Tibial artery (tissue), 4 donors: Measurements from ENCODE around the gene MAP2K5.

Source experiments
- DNase-seq, 2 donors: peaks; one replicate each; pipeline ENCODE4 v3.0.0-alpha.2; 2019
- H3K27ac ChIP-seq, 2 donors: fragments of 200-600 bp; sonication (generic) in 1 of 2; 1 replicate in 1 of 2; 2 replicates in 1 of 2; pipeline ENCODE4 v1.5.1; 2018 to 2019; ENCODE audit warnings: mild to moderate bottlenecking in 1 of 2
- H3K27me3 ChIP-seq, 2 donors: fragments of 200-600 bp; sonication (generic) in 1 of 2; one replicate each; pipeline versions ENCODE4 v1.5.1 to v1.6.0; 2016 to 2019
- H3K36me3 ChIP-seq, 3 donors: fragments of 200-600 bp; sonication (generic) in 2 of 3; one replicate each; pipeline ENCODE4 v1.5.1; 2016 to 2019; ENCODE audit warnings: mild to moderate bottlenecking in 2 of 3
- H3K4me1 ChIP-seq, 4 donors: fragments of 200-600 bp; sonication (generic) in 2 of 4; 1 replicate in 3 of 4; 2 replicates in 1 of 4; pipeline ENCODE4 v1.5.1; 2016 to 2019
- H3K4me3 ChIP-seq, 2 donors: fragments of 200-600 bp; sonication (generic) in 1 of 2; 1 replicate in 1 of 2; 2 replicates in 1 of 2; pipeline ENCODE4 v1.5.1; 2018 to 2019; ENCODE audit warnings: mild to moderate bottlenecking in 2 of 2
- H3K9me3 ChIP-seq, 3 donors: fragments of 200-600 bp; sonication (generic) in 1 of 3; one replicate each; pipeline ENCODE4 v1.5.1; 2016 to 2019
- intact Hi-C: fragments of 100-400 bp; cut with DNase I; formaldehyde crosslinking; loops from one replicate; pipeline ENCODE4 v1.15.0; 2023; ENCODE audit warnings: low total_unique reads
- TF ChIP-seq, protein P1 (sequence below), 2 experiments: fragments of 200-600 bp in 1 of 2; fragments of 450-650 bp in 1 of 2; IDR thresholded peaks; one replicate each; pipeline ENCODE4 v1.5.1; 2017 to 2019; ENCODE audit warnings: antibody characterized with exemption in 2 of 2, mild to moderate bottlenecking in 1 of 2, moderate library complexity in 1 of 2

The MAP2K5 gene

GRCh38 chr15:67815036-67815592 is 272.6 kb downstream of the MAP2K5 start:
- Histone ChIP-seq H3K27me3 (peaks cover 0 to 38% of the 10 kb centered on the region in 2 donors), H3K36me3 (peaks cover 5 to 11% (median 6%) of the 10 kb centered on the region in 3 donors), H3K27ac (no peak overlapping the region), H3K4me1 (peaks cover 0 to 6% (median 2%) of the 10 kb centered on the region in 4 donors), H3K4me3 (no peak overlapping the region), H3K9me3 (peaks cover 0 to 18% (median 10%) of the 10 kb centered on the region in 3 donors)
- intact Hi-C loops, result no loop called here
- TF ChIP-seq, protein P1, sequence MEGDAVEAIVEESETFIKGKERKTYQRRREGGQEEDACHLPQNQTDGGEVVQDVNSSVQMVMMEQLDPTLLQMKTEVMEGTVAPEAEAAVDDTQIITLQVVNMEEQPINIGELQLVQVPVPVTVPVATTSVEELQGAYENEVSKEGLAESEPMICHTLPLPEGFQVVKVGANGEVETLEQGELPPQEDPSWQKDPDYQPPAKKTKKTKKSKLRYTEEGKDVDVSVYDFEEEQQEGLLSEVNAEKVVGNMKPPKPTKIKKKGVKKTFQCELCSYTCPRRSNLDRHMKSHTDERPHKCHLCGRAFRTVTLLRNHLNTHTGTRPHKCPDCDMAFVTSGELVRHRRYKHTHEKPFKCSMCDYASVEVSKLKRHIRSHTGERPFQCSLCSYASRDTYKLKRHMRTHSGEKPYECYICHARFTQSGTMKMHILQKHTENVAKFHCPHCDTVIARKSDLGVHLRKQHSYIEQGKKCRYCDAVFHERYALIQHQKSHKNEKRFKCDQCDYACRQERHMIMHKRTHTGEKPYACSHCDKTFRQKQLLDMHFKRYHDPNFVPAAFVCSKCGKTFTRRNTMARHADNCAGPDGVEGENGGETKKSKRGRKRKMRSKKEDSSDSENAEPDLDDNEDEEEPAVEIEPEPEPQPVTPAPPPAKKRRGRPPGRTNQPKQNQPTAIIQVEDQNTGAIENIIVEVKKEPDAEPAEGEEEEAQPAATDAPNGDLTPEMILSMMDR (IDR thresholded peaks at IDR 0.05), result no peak
- peak in 1 of 2 donors; percentile 20 for DNase-seq

GRCh38 chr15:67816668-67817067 is 274.2 kb downstream of the MAP2K5 start:
- intact Hi-C loops, result no loop called here
- H3K27ac ChIP-seq, result no peak overlapping the region
- peaks cover 0 to 18% (median 10%) of the 10 kb centered on the region in 3 donors for H3K9me3 ChIP-seq
- peaks cover 0 to 18% (median 8%) of the 10 kb centered on the region in 4 donors for H3K4me1 ChIP-seq
- H3K27me3 ChIP-seq, result peaks cover 0 to 53% of the 10 kb centered on the region in 2 donors
- H3K36me3 ChIP-seq, result peaks cover 5 to 11% (median 6%) of the 10 kb centered on the region in 3 donors
- no peak overlapping the region for H3K4me3 ChIP-seq
- TF ChIP-seq, protein P1 (IDR thresholded peaks at IDR 0.05), result no peak
- no peak for DNase-seq

- Histone ChIP-seq H3K9me3 (peaks cover 0 to 18% (median 10%) of the 10 kb centered on the region in 3 donors), H3K27ac (no peak overlapping the region), H3K27me3 (peaks cover 0 to 71% of the 10 kb centered on the region in 2 donors), H3K4me1 (peaks cover 0 to 30% (median 17%) of the 10 kb centered on the region in 4 donors), H3K4me3 (no peak overlapping the region), H3K36me3 (peaks cover 5 to 11% (median 6%) of the 10 kb centered on the region in 3 donors)
- TF ChIP-seq, protein P1 (IDR thresholded peaks at IDR 0.05), result no peak
- intact Hi-C loops, result no loop called here
- DNase-seq, result peak in 1 of 2 donors; percentile 32
Measured at GRCh38 chr15:67818464-67818863, 276.0 kb downstream of the MAP2K5 start.

- peaks cover 0 to 17% (median 10%) of the 10 kb centered on the region in 3 donors for H3K9me3 ChIP-seq
- intact Hi-C loops, result no loop called here
- peaks cover 0 to 40% (median 21%) of the 10 kb centered on the region in 4 donors for H3K4me1 ChIP-seq
- peaks cover 5 to 11% (median 6%) of the 10 kb centered on the region in 3 donors for H3K36me3 ChIP-seq
- DNase-seq, result no peak
- H3K27me3 ChIP-seq, result peaks cover 0 to 83% of the 10 kb centered on the region in 2 donors
- no peak overlapping the region for H3K27ac ChIP-seq
- H3K4me3 ChIP-seq, result no peak overlapping the region
- TF ChIP-seq, protein P1 (IDR thresholded peaks at IDR 0.05), result no peak
Measured at GRCh38 chr15:67819636-67820035, 277.1 kb downstream of the MAP2K5 start.

DNA sequence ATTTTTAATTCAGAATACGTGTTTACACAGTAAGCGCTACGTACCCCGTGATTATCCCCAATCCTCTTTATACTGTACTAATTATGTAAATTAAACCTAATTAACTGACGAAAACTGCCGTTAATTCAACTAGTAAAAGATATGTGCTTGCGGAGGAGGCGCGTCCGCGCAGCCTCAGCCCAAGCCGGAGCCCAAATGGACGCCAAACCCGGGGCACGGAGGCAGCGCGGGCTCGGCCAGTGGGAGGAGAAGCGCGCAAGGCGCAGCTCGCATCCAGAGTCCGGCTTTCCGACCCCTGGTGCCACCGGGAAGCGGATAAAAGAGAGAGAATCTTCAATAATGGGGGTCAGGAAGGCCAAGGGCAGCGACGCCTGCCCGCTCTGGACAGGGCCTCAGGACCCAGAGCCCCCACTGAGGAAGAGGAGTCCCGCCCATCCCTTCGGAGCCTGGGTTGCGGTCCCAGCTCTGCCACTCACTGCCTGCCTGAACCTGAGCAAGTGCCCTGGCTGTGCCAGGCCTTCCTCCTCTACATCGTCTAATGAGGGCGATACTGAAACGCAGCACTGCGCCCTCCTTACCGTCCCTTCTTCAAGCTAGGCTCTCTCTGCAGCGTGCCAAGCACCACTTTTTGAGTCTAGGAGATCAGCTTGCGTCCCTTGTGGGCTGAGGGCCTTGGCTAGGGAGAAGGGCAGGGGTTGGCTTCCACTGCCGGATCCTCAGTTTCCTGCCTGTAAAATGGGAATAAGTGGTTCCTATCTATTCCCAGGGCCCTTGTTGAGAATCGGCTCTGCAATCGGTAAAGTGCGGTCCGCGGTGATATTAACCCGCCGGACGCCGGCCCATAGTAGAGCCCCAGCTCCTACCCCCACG is 277.9 kb downstream of the MAP2K5 start:
- Histone ChIP-seq H3K9me3 (peaks cover 0 to 10% (median 5%) of the 10 kb centered on the region in 3 donors), H3K4me3 (no peak overlapping the region), H3K27ac (no peak overlapping the region), H3K36me3 (peaks cover 2 to 7% (median 5%) of the 10 kb centered on the region in 3 donors), H3K4me1 (peaks cover 0 to 47% (median 28%) of the 10 kb centered on the region in 4 donors), H3K27me3 (peaks cover 0 to 89% of the 10 kb centered on the region in 2 donors)
- intact Hi-C loops, result no loop called here
- TF ChIP-seq, protein P1 (IDR thresholded peaks at IDR 0.05), result no peak
- no peak for DNase-seq
